ENCODE measurements around the gene GFOD1. TPM values are rescaled to one million over a fixed set of nuclear protein-coding genes. Genes with fewer than 3 reads are reported as not detected.

The GFOD1 gene
- total RNA-seq, 1 experiment from 2014 or later = 8.8 TPM

DNA sequence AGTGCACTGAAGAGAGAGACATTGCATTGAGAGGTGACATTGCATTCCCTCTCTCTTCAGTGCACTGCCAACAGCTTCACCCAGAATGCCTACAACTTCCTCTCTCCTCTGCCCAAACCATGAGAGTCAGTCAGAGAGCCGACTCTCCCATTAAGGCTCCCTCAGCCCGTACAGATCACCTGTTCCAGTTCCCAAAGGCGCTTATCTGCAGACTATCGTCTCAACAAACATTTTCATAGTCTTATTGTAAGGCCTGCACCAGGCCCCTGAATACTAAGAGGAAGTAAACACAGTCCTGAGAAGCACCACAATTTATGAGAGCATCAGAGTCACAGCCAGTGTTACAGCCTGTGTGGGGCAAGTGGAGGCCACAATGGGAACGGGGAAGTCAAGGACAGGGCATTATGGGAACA is 53.7 kb downstream of the GFOD1 start:
- CTCF ChIA-PET = no interaction called here
- no peaks in the 10 kb centered on the region for H3K9me3 ChIP-seq (ENCODE audit: low read depth, low read length, poor library complexity, severe bottlenecking)
- H3K36me3 ChIP-seq (ENCODE audit: insufficient read depth, low read length, poor library complexity, severe bottlenecking) = no peaks in the 10 kb centered on the region
- H3K27me3 ChIP-seq (replicated peaks; ENCODE audit: insufficient read depth, low read depth, low read length, poor library complexity) = no peaks in the 10 kb centered on the region
- no peaks in the 10 kb centered on the region for H3K4me1 ChIP-seq (ENCODE audit: insufficient read depth, low read length, poor library complexity, severe bottlenecking)
- TF ChIP-seq, protein P1, sequence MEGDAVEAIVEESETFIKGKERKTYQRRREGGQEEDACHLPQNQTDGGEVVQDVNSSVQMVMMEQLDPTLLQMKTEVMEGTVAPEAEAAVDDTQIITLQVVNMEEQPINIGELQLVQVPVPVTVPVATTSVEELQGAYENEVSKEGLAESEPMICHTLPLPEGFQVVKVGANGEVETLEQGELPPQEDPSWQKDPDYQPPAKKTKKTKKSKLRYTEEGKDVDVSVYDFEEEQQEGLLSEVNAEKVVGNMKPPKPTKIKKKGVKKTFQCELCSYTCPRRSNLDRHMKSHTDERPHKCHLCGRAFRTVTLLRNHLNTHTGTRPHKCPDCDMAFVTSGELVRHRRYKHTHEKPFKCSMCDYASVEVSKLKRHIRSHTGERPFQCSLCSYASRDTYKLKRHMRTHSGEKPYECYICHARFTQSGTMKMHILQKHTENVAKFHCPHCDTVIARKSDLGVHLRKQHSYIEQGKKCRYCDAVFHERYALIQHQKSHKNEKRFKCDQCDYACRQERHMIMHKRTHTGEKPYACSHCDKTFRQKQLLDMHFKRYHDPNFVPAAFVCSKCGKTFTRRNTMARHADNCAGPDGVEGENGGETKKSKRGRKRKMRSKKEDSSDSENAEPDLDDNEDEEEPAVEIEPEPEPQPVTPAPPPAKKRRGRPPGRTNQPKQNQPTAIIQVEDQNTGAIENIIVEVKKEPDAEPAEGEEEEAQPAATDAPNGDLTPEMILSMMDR (conservative IDR thresholded peaks at IDR 0.05; ENCODE audit: low read depth, low read length) = no peak
- no peak for TF ChIP-seq EZH2 (IDR thresholded peaks at IDR 0.05; ENCODE audit: borderline replicate concordance, low read depth, low read length, poor library complexity, severe bottlenecking)
- H3K4me3 ChIP-seq (ENCODE audit: low read depth, low read length, poor library complexity, severe bottlenecking) = no peak overlapping the region
- intact Hi-C loops (cut with micrococcal nuclease; ENCODE audit: unreplicated experiment) = no loop called here
- POLR2A ChIA-PET (ENCODE audit: low non-redundant PET) = interaction anchor here (0.7 kb wide), 1 partner anchor 141 kb away, joined by 4 read pairs; no protein-coding TSS in a partner anchor
- no peak overlapping the region for H3K27ac ChIP-seq (ENCODE audit: low read depth, low read length, poor library complexity, severe bottlenecking)
- no peak for DNase-seq (ENCODE audit: low spot score)
- BruUV-seq (replicated peaks) = no TSS peak

DNA sequence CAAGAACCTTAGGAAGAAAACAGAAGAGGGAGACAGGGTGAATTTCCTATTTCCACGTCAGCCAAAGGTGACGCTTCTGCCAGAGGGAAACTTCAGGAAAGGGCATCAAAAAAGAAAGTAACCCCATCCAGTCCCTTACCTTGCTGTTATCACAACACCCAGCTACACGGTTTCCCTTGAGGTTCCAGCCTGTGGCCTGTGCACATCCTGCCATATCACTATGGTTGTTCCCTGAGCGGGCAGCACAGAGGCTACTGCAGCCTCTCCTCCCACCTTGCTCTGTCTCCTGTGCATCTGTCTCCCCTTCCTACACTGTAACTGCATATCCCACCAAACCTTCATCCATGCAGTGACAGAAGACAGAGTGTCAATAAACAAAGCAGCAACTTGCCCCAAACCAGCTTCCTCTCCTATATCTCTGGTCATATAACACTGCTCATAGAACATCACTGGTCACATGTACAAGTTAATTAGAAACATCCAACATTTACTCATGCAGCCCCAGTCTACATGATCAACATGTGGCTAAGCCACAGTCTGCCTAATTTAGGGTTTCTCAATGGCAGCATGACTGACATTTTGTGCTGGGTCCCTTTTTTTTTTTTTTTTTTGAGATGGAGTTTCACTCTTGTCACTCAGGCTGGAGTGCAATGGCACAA is 54.7 kb downstream of the GFOD1 start:
- no peaks in the 10 kb centered on the region for H3K36me3 ChIP-seq (ENCODE audit: insufficient read depth, low read length, poor library complexity, severe bottlenecking)
- no peak for DNase-seq (ENCODE audit: low spot score)
- no peak overlapping the region for H3K4me3 ChIP-seq (ENCODE audit: low read depth, low read length, poor library complexity, severe bottlenecking)
- no peak overlapping the region for H3K27ac ChIP-seq (ENCODE audit: low read depth, low read length, poor library complexity, severe bottlenecking)
- ChIA-PET POLR2A (ENCODE audit: low non-redundant PET) (no interaction called here), CTCF (no interaction called here)
- BruUV-seq (replicated peaks) = no TSS peak
- no peak for TF ChIP-seq EZH2 (IDR thresholded peaks at IDR 0.05; ENCODE audit: borderline replicate concordance, low read depth, low read length, poor library complexity, severe bottlenecking)
- TF ChIP-seq, protein P1 (conservative IDR thresholded peaks at IDR 0.05; ENCODE audit: low read depth, low read length) = no peak
- no peaks in the 10 kb centered on the region for H3K27me3 ChIP-seq (replicated peaks; ENCODE audit: insufficient read depth, low read depth, low read length, poor library complexity)
- H3K4me1 ChIP-seq (ENCODE audit: insufficient read depth, low read length, poor library complexity, severe bottlenecking) = no peaks in the 10 kb centered on the region
- H3K9me3 ChIP-seq (ENCODE audit: low read depth, low read length, poor library complexity, severe bottlenecking) = no peaks in the 10 kb centered on the region
- intact Hi-C loops (cut with micrococcal nuclease; ENCODE audit: unreplicated experiment) = no loop called here

DNA sequence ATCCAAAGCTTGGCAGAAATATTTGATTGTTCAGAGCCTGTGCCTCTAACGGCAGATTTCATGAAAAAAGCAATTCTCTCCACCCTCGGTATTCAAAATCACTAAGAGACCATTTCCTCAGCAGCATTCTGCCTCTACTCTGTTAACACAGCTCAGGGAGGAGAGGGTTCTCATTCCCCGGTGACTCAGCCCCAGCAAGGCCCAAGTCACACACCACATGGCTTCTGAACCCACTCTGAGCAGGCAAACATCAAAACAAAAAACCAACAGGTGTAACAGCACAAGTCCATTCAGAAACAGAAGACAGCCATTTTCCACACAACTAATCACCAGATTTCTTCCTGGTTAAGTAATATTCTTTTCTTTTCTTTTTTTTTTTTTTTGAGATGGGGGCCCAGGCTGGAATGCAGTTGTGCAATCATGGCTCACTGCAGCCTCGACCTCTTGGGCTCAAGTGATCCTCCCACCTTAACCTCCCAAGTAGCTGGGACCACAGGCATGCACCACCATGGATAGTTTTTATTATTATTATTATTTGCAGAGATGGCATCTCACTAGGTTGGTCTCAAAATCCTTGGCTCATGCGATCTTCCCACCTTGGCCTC is 55.4 kb downstream of the GFOD1 start:
- DNase-seq (ENCODE audit: low spot score) = no peak
- Histone ChIP-seq H3K36me3 (ENCODE audit: insufficient read depth, low read length, poor library complexity, severe bottlenecking) (no peaks in the 10 kb centered on the region), H3K4me3 (ENCODE audit: low read depth, low read length, poor library complexity, severe bottlenecking) (no peak overlapping the region), H3K27ac (ENCODE audit: low read depth, low read length, poor library complexity, severe bottlenecking) (no peak overlapping the region), H3K27me3 (replicated peaks; ENCODE audit: insufficient read depth, low read depth, low read length, poor library complexity) (no peaks in the 10 kb centered on the region), H3K9me3 (ENCODE audit: low read depth, low read length, poor library complexity, severe bottlenecking) (no peaks in the 10 kb centered on the region), H3K4me1 (ENCODE audit: insufficient read depth, low read length, poor library complexity, severe bottlenecking) (no peaks in the 10 kb centered on the region)
- no peak for TF ChIP-seq EZH2 (IDR thresholded peaks at IDR 0.05; ENCODE audit: borderline replicate concordance, low read depth, low read length, poor library complexity, severe bottlenecking)
- TF ChIP-seq, protein P1 (conservative IDR thresholded peaks at IDR 0.05; ENCODE audit: low read depth, low read length) = no peak
- BruUV-seq (replicated peaks) = no TSS peak
- ChIA-PET POLR2A (ENCODE audit: low non-redundant PET) (no interaction called here), CTCF (no interaction called here)
- intact Hi-C loops (cut with micrococcal nuclease; ENCODE audit: unreplicated experiment) = no loop called here
